ENCODE data around the gene RASSF4.

DNA sequence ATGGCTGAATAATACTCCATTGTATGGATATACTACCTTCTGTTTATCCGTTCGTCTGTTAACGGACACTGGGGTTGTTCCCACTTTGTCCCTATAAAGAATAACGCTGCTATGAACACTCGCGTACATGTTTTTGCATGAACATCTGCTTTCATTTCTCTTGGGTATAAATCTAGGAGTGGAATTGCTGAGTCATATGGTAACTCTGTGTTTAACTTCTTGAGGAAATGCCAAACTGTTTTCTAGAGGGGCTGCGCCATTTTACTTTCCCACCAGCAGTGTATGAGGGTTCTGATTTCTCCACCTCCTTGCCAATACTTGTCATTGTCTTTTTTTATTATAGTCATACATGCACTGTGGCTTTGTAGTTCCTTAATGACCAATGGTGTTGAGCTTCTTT lies 20.6 kb upstream of the RASSF4 start:
- no peak for TF ChIP-seq CTCF (IDR thresholded peaks at IDR 0.05 in 2 of 3, conservative IDR thresholded peaks at IDR 0.05 in 1 of 3; ENCODE audit: borderline replicate concordance in 1 of 3, insufficient read depth in 1 of 3, low read depth in 2 of 3, low read length in 2 of 3)
- TF ChIP-seq EZH2 (IDR thresholded peaks at IDR 0.05): no peak
- TF ChIP-seq TCF7L2 (IDR thresholded peaks at IDR 0.05; ENCODE audit: borderline replicate concordance, extremely low read depth, insufficient read depth, insufficient read length): no peak
- TF ChIP-seq EZH2phosphoT487 (IDR thresholded peaks at IDR 0.05; ENCODE audit: borderline replicate concordance): no peak
- no peak for TF ChIP-seq YY1 (IDR thresholded peaks at IDR 0.05; ENCODE audit: extremely low read depth, insufficient replicate concordance, low read depth, low read length)
- TF ChIP-seq POLR2A (IDR thresholded peaks at IDR 0.05; ENCODE audit: borderline replicate concordance, extremely low read depth, insufficient read depth, insufficient read length): no peak
- TF ChIP-seq SIN3A (IDR thresholded peaks at IDR 0.05; ENCODE audit: low read depth): no peak
- TF ChIP-seq CEBPB (IDR thresholded peaks at IDR 0.05; ENCODE audit: low read depth): no peak
- no peak for TF ChIP-seq ZFX (IDR thresholded peaks at IDR 0.05)
